HG03039 (cell line): ENCODE results near the gene FMO2.
"Not testable (repeated sequence)": the region's sequence is repeated elsewhere in the genome, so short reads cannot be mapped to it uniquely, and the experiment has no call there.

ENCODE experiments used
- ATAC-seq: cut with Tn5 transposase; IDR thresholded peaks from one replicate; pipeline ENCODE4 v1.9.1; 2021; ENCODE audit warnings: mild to moderate bottlenecking, moderate library complexity; ENCODE audit not compliant: unreplicated experiment

Gene FMO2

GRCh38 chr1:171219346-171220080, 34.4 kb downstream of the FMO2 start:
- no peak for ATAC-seq

- no peak for ATAC-seq
Measured at GRCh38 chr1:171220081-171220420, 35.0 kb downstream of the FMO2 start.

GRCh38 chr1:171220581-171221054, 35.5 kb downstream of the FMO2 start:
- ATAC-seq = no peak

GRCh38 chr1:171221665-171222591, 36.8 kb downstream of the FMO2 start:
- no peak for ATAC-seq

GRCh38 chr1:171222936-171223335, 37.8 kb downstream of the FMO2 start:
- no peak for ATAC-seq

- not testable (repeated sequence) for ATAC-seq
Measured at GRCh38 chr1:171224257-171224656, 39.2 kb downstream of the FMO2 start.

GRCh38 chr1:171226747-171227370, 41.8 kb downstream of the FMO2 start:
- ATAC-seq = peak; percentile 79

- ATAC-seq = no peak
Measured at GRCh38 chr1:171231326-171231725, 46.2 kb downstream of the FMO2 start.

- no peak for ATAC-seq
Measured at GRCh38 chr1:171233183-171233582, 48.1 kb downstream of the FMO2 start.

- not testable (repeated sequence) for ATAC-seq
Measured at GRCh38 chr1:171236231-171236630, 51.1 kb downstream of the FMO2 start.

- no peak for ATAC-seq
Measured at GRCh38 chr1:171243878-171244277, 58.8 kb downstream of the FMO2 start.

GRCh38 chr1:171245458-171246064, 60.5 kb downstream of the FMO2 start:
- no peak for ATAC-seq

- no peak for ATAC-seq
Measured at GRCh38 chr1:171247501-171247900, 62.4 kb downstream of the FMO2 start.

GRCh38 chr1:171248302-171248701, 63.2 kb downstream of the FMO2 start, which contains the start of gene FMO1:
TSS of gene FMO1 (plus strand) at chr1:171248494. CDS start at chr1:171258088, 9,594 bp downstream.
- ATAC-seq = no peak

GRCh38 chr1:171248841-171249240, 63.7 kb downstream of the FMO2 start:
- no peak for ATAC-seq

- ATAC-seq = no peak
Measured at GRCh38 chr1:171250263-171250662, 65.2 kb downstream of the FMO2 start.

GRCh38 chr1:171251042-171251951, 66.2 kb downstream of the FMO2 start:
- no peak for ATAC-seq

- ATAC-seq = no peak
Measured at GRCh38 chr1:171251952-171252300, 66.8 kb downstream of the FMO2 start.

GRCh38 chr1:171252482-171252881, 67.4 kb downstream of the FMO2 start:
- peak; percentile 85 for ATAC-seq

- no peak for ATAC-seq
Measured at GRCh38 chr1:171254859-171255258, 69.8 kb downstream of the FMO2 start.
